Activated T-cell treated with anti-CD3 and anti-CD28 coated beads, Interleukin-2, amount 50 U/mL, for 1 hour (primary cell): ENCODE results near the gene TCF4.

Source experiments
- DNase-seq: peaks from one replicate; pipeline ENCODE4 v3.0.0-alpha.2; 2020

Gene TCF4

DNA sequence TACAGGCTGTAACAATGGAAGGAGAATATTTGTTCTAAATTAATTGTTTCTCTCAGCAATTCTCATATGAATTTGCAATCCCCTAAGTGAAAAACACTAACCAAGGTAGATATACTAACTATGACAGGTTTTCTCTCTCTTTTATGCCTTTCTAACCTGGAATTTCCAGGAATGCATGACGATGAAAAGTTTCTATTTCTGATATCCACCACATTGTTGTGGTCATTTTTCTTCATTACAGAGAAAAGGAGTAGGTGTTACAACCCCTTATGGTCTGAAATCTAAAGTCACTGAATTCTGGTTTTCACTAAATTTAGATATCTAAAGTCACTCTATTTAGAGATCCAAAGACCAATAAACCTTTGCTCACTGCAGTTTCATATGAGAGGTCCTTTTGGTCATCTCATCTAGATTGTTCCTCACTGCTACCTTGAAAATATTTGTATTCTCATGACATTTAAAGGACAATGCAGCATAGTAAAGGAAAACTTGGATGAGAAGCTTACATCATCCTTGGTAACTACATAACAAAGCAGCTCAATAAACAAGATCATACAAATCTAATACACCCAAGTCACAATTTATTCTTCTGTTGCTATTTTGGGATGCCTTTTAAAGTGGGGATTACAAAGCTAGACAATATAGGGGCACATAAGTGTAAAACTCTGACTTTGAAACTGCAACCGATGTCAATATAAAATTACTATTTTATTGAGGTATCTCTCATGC, 85.8 kb downstream of the TCF4 start:
- no peak for DNase-seq

DNA sequence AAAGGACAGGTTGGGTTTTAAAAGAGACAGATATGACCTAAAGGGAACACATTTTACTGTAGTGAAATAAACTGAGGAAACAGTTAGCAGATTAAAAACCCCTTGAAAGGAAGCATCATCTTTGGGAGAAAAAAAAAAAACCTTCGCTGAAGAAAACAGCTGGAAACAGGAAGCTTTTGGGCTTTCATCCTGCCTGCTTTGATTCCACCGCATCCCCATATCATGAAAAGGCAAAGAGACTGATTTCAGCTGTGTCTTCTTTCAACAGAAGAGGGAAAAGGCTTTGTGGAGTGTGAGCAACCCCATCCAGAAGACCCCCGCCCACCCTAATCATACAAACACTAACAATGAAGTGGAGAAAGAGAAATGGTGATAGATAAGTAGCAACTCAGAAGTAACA, 86.4 kb downstream of the TCF4 start:
- DNase-seq = no peak

DNA sequence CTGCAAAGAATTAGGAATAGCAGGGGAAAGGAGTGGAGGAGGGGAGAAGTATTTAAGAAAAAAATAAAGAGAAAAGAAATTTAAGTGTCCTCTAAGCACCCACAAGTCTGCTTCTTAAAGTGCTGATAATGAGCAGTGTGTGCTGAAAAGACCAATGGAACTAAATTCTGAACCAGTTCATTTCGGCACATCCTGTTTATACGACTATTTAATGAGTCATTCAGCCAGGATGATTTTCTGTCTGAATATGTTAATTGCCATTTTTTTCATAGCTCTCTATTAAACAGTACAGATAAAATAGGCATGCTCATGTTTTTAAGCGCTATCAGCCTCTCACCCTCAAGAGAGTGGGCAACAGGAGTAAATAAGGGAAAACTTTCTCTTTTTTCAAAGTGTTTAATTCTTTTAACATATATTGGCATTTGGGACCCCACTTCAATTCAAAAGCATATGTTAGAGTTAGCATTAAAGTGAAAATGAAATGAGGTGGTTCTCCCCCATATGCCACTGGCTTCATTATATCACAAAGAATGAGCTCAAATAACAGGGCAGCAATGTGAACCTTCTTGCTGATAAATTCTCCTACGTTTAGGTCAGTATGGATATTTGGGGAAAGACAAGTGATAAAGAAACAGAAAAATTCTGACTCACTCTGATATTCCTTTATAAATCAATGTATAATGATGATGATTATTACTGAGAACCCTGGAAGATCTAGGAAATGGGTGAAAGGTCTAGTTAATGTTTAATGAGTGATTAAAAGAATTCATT, 87.5 kb downstream of the TCF4 start:
- DNase-seq = no peak

DNA sequence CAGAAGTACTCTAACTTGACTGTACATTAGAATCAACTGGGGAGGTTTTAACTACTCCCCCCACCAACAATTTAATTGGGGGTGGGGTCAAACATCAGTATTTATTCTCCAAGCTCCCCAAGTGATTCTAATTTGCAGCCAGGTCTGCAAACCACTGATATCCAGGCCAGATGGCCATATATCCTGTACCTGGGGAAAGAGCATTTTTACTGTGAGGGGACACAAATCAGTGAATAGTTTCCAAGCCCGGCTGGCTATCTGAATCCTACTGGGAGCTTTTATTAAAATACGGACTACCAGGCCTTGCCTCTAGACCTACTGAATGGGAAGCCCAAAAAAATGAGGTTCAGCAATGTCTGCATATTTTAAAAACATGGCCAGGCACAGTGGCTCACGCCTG, 88.5 kb downstream of the TCF4 start:
- no peak for DNase-seq

DNA sequence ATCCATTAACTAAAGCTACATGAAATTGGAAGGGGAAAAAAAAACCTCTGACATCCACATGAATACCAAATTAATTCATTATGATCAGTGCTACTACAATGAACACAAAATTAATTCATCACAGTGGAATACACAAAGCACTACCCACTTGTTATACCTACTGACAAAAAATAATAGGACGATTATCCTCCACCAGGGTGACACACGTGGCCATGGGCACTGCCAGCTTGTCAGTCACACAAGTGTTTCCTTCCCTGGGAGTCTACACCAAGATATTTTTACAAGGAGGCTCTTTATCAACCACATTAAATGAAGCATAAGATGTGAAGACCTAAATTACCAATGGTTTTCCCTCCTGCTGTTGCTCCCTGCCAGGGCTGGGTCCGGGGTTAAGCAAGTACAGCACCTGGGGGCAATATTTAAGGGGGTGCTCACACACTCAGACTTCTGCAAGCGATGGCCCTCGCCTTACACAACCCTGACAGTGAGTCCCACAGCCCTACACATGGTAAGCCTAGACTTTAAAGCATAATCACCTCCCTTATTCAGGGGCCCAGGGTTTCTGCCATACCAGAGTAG, 90.1 kb downstream of the TCF4 start:
- DNase-seq = no peak

DNA sequence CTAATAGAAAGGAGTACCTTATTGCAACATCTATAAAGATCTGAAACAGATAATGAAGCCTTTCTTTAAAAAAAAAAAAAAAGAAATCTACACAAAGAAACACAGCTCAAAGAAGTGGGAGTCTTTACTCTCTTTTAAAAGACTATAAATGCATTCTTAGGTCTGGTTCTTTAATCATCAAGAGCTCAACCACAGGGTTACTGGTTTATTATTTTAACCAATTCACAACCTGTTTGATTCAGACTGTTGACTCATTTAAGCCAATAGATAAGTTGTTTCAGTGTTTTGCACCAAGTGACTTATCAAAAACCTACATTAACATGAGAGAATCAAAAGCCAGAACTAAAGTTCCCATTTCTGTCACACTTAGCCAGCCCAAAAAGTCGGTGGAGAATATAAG, 93.1 kb downstream of the TCF4 start:
- no peak for DNase-seq

DNA sequence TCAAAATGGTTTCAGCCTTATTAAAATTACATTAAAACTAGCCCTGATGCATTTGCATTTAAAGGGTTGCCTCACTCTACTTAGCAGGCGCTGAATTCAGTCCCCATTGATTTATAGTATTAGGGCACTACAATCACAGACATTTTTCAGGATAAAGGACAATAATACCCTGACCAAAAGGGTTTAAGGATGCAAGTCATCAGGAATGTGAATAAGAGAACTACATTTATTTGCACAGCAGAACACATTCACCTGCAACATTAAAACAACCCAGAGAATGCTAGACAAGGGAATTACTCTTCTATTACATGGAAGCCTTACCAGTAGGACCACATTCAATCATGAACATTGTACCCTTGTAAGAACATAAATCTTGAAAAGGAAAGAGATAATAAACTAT, 93.6 kb downstream of the TCF4 start:
- DNase-seq = no peak

DNA sequence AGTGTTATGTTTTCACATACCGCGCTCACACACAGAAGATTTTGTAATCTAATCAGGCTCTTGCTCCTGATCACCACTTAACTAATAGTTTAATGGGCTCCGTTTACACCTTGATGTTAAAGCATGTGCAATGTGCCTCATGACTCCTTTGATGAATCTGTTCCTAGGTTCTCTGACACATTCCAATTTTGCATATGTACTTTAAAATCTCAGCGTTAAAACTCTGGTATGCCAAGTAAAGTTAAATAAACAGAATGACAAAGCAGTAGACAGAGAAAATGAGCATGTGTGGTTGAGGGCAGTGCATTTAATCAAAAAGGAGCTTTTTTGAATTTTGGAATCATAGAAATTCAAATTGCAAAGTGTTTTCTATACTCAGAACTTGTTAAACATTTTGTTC, 96.4 kb downstream of the TCF4 start:
- no peak for DNase-seq

DNA sequence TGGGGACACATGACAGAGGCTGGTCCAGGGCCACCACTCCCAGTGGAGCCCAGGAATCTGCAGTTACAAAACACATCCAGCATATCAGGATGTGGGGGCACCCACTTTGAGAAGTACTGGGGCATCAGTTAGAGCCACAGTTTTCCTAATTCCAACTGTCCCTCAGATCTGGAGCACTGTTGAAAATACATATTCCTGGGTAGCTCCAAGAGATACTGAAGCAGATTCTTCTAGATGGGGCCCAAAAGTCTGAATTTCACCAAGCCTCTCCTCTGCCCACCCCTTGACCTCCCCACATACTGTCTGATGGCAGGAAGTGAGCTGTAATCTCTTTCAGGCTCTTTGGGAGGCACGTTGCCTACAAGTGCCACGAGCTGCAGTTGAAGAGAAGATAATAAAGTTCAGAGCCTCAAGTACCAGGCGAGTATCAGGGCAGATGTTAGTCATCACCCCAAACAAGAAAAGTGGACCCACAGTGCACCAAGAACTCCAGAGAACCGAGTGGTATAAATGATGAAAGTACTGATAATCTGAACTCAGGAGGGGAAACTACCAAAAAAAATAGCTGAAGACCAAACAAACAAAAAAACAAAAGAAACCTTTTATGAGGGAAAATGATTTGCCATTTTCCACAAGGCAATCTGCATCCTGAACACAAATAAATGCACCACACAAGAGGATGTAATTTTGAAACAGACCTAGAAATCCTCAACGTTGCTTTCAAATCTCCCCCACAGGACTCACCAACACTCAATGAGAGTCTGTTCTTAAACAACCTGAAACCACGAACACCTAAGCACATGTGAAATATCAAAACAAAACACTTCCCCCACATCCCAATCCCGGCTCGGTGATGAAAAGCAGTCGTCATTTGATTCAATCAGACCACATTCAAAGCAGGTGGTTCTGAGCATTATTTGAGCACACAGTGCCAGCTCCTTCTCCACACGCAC, 98.7 kb downstream of the TCF4 start:
- no peak for DNase-seq

DNA sequence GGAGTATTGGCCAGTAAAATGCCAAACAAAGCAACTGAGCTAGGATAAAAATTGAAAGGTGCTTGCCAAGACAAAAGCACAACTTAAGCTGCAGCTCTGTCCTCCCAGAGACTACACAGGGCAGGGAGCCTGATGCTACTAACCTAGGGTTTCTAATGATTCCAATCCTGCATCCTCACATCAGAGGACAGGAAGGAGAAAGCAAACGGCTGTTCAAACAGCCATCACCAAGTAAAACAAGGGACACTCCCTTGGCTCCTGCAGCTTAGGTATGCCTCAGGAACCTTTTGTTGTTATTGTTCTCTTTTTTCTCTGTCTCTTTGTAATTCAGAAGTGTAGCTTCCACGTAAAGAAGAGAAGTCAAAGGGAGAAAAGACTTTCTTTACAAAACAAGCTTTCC, 99.5 kb downstream of the TCF4 start:
- no peak for DNase-seq

DNA sequence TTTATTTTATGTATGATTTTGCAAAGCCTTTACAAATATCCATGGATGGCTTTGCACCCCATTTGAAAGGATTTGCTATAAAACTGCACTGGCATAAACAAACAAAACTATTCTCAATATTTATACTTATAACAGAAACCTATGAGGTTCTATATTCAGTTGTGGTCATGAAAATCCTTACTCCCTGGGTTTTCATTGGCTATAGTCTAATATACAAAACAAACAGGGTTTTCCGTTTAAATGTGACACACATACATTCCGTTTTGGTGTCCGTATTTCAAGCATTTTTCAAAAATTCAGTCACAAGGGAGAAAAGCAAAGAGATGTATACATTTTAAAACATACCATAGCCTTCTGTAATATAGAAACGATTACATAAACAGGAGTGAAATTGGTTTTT, 100.0 kb downstream of the TCF4 start:
- no peak for DNase-seq

DNA sequence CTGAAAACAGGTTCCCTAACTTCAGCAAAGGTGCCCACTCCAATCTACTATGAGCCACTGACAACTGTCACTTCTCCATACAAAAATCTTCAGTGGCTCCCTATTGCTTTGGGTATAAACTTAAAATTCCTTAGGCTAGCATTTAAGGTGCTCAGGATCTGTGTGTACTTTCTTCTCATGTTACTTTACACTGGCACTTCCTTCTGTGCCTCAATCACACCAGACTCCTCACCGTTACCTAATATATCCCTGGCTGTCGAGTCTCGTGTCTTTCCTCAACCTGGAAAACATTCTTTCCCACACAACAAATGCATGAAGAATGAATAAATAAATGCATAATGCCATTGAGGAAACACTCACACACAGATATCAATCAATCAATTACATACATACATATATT, 101.1 kb downstream of the TCF4 start:
- DNase-seq = no peak

DNA sequence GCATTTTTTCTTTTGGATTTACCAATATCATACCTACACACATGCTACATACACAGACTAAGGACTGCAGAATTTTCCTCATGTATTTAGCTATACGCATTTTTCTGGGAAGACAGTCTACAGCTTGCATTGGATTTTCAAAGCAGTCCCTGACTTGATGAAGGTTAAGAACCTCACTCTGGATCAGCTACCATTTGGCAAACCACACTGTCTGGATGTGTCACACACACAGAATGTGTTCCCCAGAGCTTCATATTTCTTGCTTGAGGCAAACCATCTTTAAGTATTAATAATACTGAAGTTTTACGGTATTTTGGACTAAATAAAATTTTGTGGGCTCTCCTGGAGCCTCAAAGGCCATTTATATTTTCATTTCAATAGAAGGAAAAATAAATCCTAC, 102.3 kb downstream of the TCF4 start:
- DNase-seq = no peak

DNA sequence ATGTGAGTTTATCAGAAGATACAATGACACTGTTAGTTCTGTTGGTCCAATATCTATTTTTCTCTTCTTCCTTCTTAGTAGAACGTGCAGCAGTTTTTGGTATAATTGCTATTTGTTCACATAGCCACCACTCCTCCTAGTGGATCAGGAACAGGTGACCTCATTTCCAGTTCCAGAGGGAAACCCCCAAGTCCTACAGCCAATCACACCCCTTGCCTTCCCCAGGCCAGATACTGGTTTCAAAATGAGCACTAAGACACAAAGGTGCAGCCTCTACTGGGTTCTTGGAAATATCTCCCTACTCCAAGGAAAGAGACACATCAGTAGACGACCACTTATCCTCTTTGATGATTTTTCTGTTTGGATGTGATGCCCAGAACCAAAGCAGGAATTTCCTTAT, 103.2 kb downstream of the TCF4 start:
- DNase-seq = no peak

DNA sequence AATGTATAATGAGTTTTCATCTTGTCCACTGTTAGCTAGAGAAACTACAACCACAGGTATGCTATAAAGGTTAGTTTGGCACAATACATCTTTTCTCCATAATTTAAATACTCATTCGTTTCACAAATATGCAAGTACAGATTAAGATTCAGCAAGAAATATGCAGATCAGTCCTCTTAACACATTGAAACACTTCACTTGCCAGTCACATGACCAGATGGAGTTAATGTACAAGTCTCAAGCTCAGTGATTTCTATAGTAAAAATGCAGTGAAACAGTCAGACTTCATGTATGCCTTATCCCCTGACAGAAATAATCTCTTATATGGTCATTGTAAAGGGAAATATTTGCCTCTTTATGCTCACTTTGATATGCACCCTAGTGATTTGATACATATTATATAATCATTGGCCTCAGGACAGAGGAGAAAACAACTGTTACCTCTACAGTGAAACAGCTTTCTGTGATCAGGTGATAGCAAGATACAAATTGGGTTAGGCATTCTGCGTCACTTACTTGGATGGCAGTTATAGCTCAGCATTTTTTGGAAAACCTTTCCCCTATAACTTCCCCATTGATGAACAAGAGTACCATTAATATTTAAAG, 104.6 kb downstream of the TCF4 start:
- no peak for DNase-seq

DNA sequence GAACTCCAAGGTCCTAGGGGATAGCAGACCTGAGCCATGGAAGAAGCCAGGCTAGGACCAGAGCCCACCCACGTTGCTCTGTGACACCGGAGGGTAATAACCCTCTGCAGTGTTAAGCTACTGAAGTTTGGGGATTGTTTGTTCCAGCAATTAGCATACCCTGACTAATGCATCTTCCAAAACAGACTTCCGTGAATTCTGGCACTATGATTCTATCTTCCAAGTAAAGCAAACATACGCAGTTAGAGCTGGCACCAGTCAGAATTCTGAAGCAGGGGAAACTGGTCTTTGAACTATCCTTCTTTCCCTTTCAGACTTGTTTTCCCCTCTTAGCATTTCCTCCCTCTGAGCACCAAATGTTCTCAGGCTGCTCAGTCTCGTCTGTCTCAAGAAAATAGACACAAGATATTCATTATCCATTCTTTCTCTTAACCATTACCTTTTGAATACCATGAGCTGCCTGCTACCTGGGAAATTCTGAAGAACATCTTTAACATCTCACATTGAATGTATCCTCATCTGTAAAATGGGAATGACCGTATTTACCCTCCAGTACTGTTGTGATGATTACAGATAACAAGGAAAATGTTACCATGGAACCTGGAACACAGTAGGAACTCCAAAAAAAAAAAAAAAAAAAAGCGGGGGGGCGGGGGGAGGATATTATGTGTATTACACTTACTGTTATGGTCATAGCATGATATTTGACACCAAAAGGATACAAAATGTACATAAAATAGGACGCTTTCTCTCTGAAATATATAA, 108.2 kb downstream of the TCF4 start:
- no peak for DNase-seq

DNA sequence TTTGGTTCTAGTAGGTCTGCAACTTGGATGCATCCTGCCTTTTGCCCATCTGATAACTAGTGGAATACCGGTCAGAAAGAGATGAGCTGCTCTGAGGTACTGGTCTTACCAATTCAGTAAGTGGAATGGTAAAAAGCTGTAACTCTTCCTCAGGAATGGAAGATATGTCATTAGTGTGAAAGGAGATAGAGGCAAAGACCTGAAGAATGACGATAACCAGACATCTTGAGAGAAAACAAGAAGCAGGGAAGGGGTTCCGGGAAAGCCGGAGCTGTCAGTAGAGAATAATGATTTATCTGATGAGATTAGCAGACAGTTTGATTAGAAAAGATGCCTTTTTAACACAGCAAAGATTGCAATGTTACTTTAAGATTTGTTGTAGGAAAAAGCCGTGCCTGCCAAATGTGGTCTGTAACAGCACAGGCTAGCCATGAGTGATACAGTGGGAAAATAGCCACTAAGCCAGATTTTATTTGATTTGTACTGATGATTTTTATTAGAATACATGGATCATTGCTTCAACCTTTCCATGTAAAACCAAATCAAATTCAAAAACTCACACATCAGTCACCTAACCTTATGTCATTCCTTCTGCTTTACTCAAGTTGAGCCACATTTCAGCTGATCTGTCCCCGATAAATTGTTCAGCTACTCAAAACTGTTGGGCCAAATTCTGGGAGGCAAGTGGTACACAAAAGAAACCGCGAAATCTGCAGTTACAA, 110.0 kb downstream of the TCF4 start:
- DNase-seq = no peak

DNA sequence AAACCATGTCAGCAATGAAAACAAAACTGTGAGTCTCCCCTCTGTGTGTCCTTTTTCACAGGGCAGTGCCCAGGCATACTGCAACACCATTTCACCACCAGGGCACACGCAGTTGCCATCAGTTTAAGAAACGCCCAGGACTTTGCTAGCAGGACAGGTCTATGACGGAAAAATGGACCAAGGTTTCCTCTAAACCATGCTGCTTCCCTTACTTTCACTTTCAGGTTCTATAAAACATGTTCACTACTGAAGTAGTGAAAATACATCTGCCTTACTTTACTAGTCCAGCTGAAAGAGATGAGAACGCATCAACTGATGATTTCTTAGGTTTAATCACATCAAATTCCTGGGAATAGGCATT, 110.5 kb downstream of the TCF4 start:
- DNase-seq = peak; percentile 19

DNA sequence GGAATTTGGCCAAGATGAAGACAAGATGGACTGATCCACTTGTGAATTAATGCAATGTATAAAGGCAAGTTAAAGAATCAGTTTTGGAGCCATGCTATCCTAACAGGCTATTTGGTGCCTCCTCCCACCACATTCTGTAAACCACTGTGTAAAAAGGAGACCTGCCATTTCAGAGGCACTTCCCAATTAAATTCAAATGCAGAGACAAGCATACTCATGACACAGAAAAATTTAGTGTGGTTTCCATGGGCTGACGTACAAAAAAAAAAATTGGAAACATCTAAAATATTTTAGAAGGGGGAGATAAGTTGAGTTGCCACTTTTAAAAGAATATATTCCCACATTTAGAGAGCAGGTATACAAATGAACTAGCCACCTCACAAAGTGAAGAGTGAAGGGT, 112.1 kb downstream of the TCF4 start:
- no peak for DNase-seq

DNA sequence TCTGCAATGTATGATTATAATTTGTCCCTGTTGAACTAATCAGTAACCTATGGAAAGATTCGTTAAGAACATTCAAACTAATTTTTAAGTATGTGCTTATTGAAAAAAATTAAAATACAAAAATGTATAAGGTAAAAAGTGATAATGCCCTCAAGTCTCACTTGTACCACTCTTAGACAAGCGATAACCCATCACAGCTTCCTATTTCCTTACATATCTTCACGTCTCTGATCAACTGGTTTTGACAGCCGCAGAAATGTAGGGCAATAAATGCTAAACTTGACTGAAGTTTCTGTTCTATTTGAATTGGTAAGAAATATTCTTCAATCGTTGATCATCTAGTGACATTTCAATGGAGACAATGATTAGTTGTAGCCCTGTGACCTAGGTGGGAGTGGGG, 112.5 kb downstream of the TCF4 start:
- no peak for DNase-seq

DNA sequence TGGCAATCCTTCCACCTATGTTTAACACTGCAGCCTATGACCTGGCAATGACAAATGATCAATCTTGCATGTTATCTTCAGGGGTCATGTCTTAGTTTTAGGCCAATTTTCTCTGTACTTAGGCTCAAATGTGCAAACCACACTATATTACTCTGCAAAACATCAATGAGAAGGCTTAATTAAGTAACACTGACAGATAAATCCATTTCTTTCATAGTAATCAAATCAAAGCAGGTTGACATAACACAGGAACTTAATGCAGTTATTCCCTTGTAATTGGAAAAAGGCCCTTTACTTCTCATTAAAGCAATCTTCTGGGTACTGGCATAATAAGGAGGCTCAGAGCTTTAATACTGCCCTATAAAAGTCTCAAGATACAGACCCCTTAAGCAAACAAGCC, 114.4 kb downstream of the TCF4 start:
- DNase-seq = no peak
